IPS-20b (cell line): ENCODE results near the gene LAG3.
"Not testable (repeated sequence)": the region's sequence is repeated elsewhere in the genome, so short reads cannot be mapped to it uniquely, and the experiment has no call there.

ENCODE experiments used
- H3K27ac ChIP-seq: one replicate; pipeline ENCODE4 v1.5.1; 2013; ENCODE audit warnings: low read length
- H3K27me3 ChIP-seq: 2 replicates; pipeline ENCODE4 v1.6.1; 2013; ENCODE audit warnings: mild to moderate bottlenecking, low read length, inconsistent platforms; ENCODE audit not compliant: insufficient read depth
- H3K36me3 ChIP-seq: 2 replicates; pipeline ENCODE4 v1.6.1; 2013; ENCODE audit warnings: low read depth, mild to moderate bottlenecking, inconsistent platforms, low read length, moderate library complexity; ENCODE audit not compliant: insufficient read depth
- H3K4me1 ChIP-seq: 2 replicates; pipeline ENCODE4 v1.6.1; 2013; ENCODE audit warnings: mild to moderate bottlenecking, control low read depth, inconsistent platforms, low read length, moderate library complexity; ENCODE audit not compliant: insufficient read depth
- H3K4me3 ChIP-seq: 2 replicates; pipeline ENCODE4 v1.5.1; 2013; ENCODE audit warnings: mild to moderate bottlenecking, low read length, inconsistent platforms
- H3K9ac ChIP-seq: 2 replicates; pipeline ENCODE4 v1.6.1; 2013; ENCODE audit warnings: low read depth, mild to moderate bottlenecking, inconsistent platforms, low read length, moderate library complexity
- H3K9me3 ChIP-seq: 2 replicates; pipeline ENCODE4 v1.6.1; 2013; ENCODE audit warnings: mild to moderate bottlenecking, low read depth, low read length, inconsistent platforms; ENCODE audit not compliant: insufficient read depth

Gene LAG3

DNA sequence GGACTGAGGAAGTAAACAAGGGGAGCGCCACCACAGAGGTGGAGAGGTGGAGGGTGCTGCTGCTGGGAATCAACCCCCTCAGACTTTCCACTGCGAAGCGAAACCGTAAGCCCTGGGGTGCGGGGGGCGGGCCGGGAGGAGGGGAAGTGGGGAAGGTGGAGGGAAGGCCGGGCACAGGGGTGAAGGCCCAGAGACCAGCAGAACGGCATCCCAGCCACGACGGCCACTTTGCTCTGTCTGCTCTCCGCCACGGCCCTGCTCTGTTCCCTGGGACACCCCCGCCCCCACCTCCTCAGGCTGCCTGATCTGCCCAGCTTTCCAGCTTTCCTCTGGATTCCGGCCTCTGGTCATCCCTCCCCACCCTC is at the start of gene LAG3:
Gene LAG3, plus strand, starts transcription at position 190 of the 365 bp plus-strand sequence. CDS start 333 bp downstream, outside the sequence.
- H3K9ac ChIP-seq = no peak within 1 kb of the TSS
- H3K27ac ChIP-seq = no peak within 1 kb of the TSS
- H3K4me1 ChIP-seq = peaks cover 19% of the 10 kb centered on the region; the same call in 1 of the 2 replicates
- peaks cover 26% of the 10 kb centered on the region for H3K36me3 ChIP-seq
- no peaks in the 10 kb centered on the region for H3K9me3 ChIP-seq
- peak within 1 kb of the TSS; percentile 61 for H3K4me3 ChIP-seq
- peaks cover 50% of the 10 kb centered on the region for H3K27me3 ChIP-seq

DNA sequence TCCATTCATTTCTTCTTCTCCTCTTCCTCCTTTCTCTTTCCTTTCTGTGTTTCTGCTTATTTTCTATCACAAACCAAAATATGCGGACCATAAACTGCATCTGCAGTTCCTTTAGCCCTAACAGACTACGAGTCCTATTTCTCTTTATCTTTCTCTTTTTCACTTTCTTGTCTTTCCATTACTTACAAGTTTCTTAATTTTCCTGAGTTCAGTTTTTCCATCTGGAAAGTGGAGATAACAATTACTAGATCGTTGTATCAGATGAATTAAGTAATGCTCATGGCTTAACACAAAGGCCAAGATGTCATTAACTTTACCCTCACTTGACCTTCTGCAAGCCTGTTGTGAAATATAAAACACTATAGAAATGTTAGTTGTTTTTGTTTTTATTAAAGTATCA is 49.5 kb upstream of the LAG3 start:
- peaks cover 6% of the 10 kb centered on the region for H3K36me3 ChIP-seq
- no peak overlapping the region for H3K27ac ChIP-seq
- peaks cover 6% of the 10 kb centered on the region; the same call in 1 of the 2 replicates for H3K4me1 ChIP-seq
- H3K27me3 ChIP-seq = peaks cover 7% of the 10 kb centered on the region; the same call in 1 of the 2 replicates
- no peaks in the 10 kb centered on the region for H3K9me3 ChIP-seq
- H3K9ac ChIP-seq = peak overlapping the region; percentile 82; the same call in 1 of the 2 replicates
- peak overlapping the region; percentile 79 for H3K4me3 ChIP-seq

DNA sequence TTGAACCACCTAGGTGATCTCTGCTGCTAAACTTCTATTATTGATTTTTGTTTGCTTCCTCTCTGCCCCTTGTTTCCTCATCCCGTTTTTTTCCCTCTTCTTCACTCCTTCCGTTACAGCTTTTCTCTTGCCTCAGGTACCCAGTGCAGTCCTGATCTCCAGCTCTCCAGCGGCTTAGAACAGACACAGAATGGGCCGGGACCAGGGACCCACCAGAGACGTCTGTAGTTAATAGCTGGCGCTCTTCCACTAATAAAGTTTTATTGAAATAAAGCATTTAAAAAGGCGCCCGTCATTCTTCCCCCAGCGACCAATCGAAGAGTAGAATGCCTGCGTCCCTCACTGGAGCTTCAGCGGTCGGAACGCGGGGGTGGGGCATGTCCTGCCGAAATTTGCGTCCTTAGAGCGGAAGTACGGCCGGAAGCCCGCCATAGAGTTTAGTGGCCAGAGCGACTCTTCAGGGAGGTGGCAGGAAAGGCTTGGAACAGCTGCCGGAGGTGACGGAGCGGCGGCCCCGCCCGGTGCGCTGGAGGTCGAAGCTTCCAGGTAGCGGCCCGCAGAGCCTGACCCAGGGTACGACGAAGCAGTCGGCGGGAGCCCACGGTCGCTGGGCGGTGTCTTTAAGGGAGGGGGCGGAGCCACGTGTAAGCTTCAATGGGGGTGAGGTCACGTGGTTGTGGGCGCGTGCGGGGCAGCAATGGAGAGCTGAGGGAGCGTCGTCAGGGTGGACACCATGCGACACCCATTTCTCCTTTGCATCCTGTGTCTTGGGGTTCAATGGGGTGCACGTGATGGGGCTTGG is 48.5 kb upstream of the LAG3 start, which contains the start of gene COPS7A:
Gene COPS7A, plus strand, starts transcription at position 440 of the 802 bp plus-strand sequence. CDS start 611 bp downstream, outside the sequence.
- H3K27me3 ChIP-seq = peaks cover 7% of the 10 kb centered on the region; the same call in 1 of the 2 replicates
- peaks cover 6% of the 10 kb centered on the region; the same call in 1 of the 2 replicates for H3K4me1 ChIP-seq
- H3K36me3 ChIP-seq = peaks cover 16% of the 10 kb centered on the region
- peak within 1 kb of the TSS; percentile 79 for H3K4me3 ChIP-seq
- H3K9me3 ChIP-seq = no peaks in the 10 kb centered on the region
- peak within 1 kb of the TSS; percentile 85 for H3K27ac ChIP-seq
- H3K9ac ChIP-seq = peak within 1 kb of the TSS; percentile 82

DNA sequence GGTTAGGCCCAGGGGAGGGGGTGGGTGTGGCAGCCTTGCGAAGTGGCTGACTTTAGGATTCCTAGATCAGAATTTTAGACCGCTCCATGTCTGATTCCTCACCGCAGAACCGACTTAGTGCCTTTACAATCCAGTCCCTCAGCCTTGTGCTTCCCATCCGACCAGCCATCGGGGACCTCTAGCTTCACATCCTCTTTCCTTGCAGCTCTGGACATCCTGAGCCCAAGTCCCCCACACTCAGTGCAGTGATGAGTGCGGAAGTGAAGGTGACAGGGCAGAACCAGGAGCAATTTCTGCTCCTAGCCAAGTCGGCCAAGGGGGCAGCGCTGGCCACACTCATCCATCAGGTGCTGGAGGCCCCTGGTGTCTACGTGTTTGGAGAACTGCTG is 47.9 kb upstream of the LAG3 start:
- H3K36me3 ChIP-seq = peaks cover 22% of the 10 kb centered on the region
- H3K9ac ChIP-seq = peak overlapping the region; percentile 82
- H3K4me3 ChIP-seq = peak overlapping the region; percentile 79
- peak overlapping the region; percentile 85 for H3K27ac ChIP-seq
- peaks cover 7% of the 10 kb centered on the region; the same call in 1 of the 2 replicates for H3K27me3 ChIP-seq
- H3K4me1 ChIP-seq = peaks cover 6% of the 10 kb centered on the region; the same call in 1 of the 2 replicates
- no peaks in the 10 kb centered on the region for H3K9me3 ChIP-seq

DNA sequence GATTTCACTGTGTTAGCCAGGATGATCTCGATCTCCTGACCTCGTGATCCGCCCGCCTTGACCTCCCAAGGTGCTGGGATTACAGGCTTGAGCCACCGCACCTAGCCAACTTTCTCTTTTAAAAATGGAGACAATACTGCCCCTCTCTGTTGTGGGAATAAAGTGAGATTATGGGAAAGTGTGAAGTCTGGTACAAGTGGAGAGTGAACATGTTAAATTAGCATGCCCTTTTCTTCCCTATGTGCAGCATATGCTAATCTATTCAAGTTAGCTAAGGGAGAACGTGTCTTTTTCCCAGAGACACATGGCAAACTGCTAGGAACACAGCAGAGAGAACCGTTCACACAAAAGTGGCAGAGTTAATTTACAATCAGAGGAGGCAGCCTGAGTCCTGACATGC is 47.0 kb upstream of the LAG3 start:
- H3K27ac ChIP-seq = no peak overlapping the region
- peaks cover 6% of the 10 kb centered on the region; the same call in 1 of the 2 replicates for H3K4me1 ChIP-seq
- no peaks in the 10 kb centered on the region for H3K9me3 ChIP-seq
- peaks cover 31% of the 10 kb centered on the region for H3K36me3 ChIP-seq
- H3K27me3 ChIP-seq = peaks cover 1% of the 10 kb centered on the region; the same call in 1 of the 2 replicates
- no peak overlapping the region for H3K9ac ChIP-seq
- no peak overlapping the region for H3K4me3 ChIP-seq

DNA sequence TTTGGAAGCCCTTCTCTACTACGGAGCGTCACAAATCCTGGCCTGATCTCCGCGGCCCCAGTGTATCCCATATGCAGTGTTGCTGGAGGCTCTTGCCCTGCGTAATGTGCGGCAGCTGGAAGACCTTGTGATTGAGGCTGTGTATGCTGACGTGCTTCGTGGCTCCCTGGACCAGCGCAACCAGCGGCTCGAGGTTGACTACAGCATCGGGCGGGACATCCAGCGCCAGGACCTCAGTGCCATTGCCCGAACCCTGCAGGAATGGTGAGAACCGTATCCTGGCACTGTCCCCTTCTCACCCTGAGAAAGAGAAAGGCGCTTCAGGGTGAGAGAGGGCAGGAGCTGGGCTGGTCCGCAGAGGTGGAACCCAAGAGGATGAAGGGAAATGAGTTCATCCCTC is 43.1 kb upstream of the LAG3 start:
- Histone ChIP-seq H3K36me3 (peaks cover 48% of the 10 kb centered on the region), H3K9me3 (no peaks in the 10 kb centered on the region)

DNA sequence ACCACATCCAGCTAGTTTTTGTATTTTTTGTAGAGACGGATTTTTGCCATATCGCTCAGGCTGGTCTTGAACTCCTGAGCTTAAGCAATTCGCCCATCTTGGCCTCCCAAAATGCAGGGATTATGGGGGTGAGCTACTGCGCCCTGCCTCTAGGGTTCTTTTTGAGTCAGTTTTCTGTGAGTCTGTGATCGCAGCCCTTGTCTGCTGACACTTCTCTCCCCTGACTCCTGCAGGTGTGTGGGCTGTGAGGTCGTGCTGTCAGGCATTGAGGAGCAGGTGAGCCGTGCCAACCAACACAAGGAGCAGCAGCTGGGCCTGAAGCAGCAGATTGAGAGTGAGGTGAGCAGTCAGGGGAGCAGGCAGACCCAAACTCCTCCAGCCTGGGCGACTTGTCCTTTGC is 42.2 kb upstream of the LAG3 start:
- H3K9ac ChIP-seq = no peak overlapping the region
- H3K27ac ChIP-seq = no peak overlapping the region
- peaks cover 52% of the 10 kb centered on the region for H3K36me3 ChIP-seq
- H3K27me3 ChIP-seq = no peaks in the 10 kb centered on the region
- H3K9me3 ChIP-seq = no peaks in the 10 kb centered on the region
- no peak overlapping the region for H3K4me3 ChIP-seq
- H3K4me1 ChIP-seq = no peaks in the 10 kb centered on the region

More for the DNA sequence above, 43.1 kb upstream of the LAG3 start:
- no peaks in the 10 kb centered on the region for H3K27me3 ChIP-seq
- H3K4me3 ChIP-seq = no peak overlapping the region
- no peak overlapping the region for H3K9ac ChIP-seq
- peaks cover 6% of the 10 kb centered on the region; the same call in 1 of the 2 replicates for H3K4me1 ChIP-seq
- no peak overlapping the region for H3K27ac ChIP-seq

DNA sequence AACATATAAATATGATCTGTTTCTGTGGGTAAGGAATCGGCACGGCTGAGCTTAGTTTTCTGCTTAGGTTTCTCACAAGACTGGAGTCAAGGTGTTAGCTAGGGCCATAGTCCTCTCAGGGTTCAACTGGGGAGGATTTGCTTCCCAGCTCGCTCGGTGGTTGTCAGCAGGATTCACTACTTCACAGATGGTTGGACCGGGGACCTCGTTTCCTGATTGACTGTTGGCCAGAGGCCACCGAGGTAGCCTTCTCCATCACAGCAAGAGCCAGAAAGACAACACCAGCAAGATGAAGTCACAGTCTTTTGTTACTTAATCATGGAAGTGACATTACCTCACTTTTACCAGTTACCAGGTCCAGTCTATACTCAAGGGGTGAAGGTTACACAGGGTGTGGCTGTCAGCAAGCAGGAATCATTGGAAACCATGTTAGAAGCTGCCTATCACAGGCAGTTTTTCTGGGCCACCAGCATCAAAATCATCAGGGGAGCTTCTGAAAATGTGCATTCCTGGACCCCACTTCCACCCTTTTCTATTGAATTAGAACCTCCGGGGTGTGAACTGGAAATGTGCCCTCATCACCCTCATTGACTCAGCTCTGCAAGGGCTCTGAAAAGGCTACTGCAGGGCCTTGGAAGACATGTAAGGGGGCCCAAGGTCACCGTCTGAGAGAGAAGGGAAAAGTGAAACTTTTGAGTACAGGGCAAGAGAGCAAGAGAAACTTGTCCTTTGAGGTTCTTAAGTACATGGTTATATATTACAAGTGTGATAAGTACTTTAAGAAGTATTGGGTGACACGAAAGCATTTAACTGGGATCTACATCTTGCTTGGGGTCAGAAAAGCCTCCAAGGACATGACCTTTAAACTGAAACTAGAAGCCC is 37.6 kb upstream of the LAG3 start:
- Histone ChIP-seq H3K27me3 (no peaks in the 10 kb centered on the region), H3K9me3 (no peaks in the 10 kb centered on the region), H3K36me3 (peaks cover 27% of the 10 kb centered on the region), H3K9ac (no peak overlapping the region), H3K4me3 (no peak overlapping the region), H3K27ac (no peak overlapping the region), H3K4me1 (no peaks in the 10 kb centered on the region)

DNA sequence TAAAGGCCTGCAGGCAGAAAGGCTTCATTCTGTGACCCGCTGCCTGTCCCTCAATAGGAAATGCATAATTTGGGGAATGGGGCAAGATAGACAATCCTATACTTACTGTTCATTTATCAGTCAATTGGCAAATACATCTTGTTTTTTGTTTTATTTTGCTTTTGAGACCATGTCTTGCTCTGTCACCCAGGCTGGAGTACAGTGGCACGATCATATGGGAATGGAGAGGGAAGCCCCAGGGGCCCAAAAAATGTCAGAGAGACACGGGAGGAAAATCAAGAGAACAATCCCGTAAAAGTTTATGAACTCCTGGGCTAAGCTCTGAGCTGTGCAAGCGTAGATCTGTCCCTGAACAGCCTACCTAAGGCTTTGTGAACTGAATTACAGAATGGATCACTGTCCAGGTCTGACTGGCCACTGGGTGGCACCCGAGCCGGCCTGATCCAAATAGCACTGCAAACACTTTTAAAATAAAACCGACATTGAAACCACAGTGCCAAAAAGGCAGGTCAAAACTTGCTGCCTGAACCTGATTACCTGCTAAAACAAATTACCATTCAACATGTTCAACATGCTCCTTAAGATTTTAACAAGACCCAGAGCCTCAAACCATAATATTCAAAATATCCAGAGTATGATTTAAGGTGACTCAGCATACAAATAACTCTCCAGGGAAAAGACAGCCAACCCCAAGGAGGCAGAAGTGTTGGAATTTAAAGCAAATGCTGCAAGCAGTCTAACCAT is 36.7 kb upstream of the LAG3 start:
- Histone ChIP-seq H3K27ac (no peak overlapping the region), H3K27me3 (no peaks in the 10 kb centered on the region), H3K9me3 (no peaks in the 10 kb centered on the region), H3K4me3 (no peak overlapping the region), H3K4me1 (no peaks in the 10 kb centered on the region), H3K9ac (no peak overlapping the region), H3K36me3 (peaks cover 18% of the 10 kb centered on the region)

DNA sequence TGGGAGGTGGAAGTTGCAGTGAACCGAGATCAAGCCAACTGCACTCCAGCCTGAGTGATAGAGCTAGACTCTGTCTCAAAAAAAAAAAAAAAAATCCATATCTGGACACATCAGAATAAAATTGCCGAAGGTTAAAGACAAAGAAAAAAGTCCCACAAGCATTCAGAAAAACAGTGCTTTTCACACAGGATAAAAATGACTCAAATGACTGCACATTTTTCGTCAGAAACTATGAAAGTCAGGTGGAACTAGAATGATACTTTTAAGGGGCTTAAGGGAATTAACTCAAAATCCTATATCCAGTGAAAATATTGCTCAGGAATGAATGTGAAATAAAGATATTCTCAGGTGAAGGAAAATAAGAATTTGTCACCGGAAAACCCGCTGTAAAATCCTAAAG is 35.6 kb upstream of the LAG3 start:
- Histone ChIP-seq H3K4me3 (no peak overlapping the region), H3K36me3 (peaks cover 7% of the 10 kb centered on the region), H3K9me3 (no peaks in the 10 kb centered on the region), H3K4me1 (no peaks in the 10 kb centered on the region), H3K27me3 (no peaks in the 10 kb centered on the region), H3K9ac (no peak overlapping the region), H3K27ac (no peak overlapping the region)

DNA sequence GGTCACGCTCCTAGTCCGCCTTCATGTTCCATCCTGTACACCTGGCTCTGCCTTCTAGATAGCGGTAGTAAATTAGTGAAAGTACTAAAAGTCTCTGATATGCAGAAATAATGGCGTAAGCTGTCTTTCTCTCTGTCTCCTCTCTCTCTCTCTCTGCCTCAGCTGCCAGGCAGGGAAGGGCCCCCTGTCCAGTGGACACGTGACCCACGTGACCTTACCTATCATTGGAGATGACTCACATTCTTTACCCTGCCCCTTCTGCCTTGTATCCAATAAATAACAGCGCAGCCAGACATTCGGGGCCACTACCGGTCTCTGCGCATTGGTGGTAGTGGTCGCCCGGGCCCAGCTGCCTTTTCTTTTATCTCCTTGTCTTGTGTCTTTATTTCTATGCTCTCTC is 30.2 kb upstream of the LAG3 start:
- H3K9me3 ChIP-seq, H3K9ac ChIP-seq, H3K27ac ChIP-seq, H3K27me3 ChIP-seq, H3K4me1 ChIP-seq, H3K4me3 ChIP-seq: not testable (repeated sequence)
- H3K36me3 ChIP-seq = peaks cover 17% of the 10 kb centered on the region
